Measurements from ENCODE around the gene ZMYND10.

DNA sequence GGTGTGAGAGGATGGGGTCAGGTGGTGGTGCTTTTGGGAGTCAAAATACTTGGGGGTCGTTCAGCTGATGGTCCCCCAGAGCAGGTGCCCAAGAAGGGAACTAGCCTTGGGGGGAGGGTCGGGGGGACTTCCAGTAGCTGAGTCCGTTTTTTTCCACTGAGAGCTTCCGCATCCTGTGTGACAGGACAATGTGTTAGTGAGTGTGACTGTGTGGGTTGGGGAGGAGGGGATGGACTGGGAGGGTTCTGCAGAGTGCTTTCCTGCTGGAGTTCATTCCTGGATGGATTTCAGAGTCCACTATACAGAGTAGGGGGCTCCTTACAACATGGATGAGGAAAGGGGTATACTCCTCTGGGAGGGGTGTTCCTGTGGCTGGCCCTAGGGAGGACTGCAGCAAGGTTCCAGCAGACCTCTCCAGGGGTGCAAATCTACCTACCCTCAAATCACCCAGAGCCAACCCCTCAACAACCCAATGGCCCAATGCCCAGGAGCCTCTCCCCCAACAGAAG, 22.4 kb downstream of the ZMYND10 start:
- TF ChIP-seq, protein P1, sequence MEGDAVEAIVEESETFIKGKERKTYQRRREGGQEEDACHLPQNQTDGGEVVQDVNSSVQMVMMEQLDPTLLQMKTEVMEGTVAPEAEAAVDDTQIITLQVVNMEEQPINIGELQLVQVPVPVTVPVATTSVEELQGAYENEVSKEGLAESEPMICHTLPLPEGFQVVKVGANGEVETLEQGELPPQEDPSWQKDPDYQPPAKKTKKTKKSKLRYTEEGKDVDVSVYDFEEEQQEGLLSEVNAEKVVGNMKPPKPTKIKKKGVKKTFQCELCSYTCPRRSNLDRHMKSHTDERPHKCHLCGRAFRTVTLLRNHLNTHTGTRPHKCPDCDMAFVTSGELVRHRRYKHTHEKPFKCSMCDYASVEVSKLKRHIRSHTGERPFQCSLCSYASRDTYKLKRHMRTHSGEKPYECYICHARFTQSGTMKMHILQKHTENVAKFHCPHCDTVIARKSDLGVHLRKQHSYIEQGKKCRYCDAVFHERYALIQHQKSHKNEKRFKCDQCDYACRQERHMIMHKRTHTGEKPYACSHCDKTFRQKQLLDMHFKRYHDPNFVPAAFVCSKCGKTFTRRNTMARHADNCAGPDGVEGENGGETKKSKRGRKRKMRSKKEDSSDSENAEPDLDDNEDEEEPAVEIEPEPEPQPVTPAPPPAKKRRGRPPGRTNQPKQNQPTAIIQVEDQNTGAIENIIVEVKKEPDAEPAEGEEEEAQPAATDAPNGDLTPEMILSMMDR (conservative IDR thresholded peaks at IDR 0.05; ENCODE audit: low read length) = no peak
- TF ChIP-seq EZH2phosphoT487 (IDR thresholded peaks at IDR 0.05; ENCODE audit: borderline replicate concordance, low read depth, low read length) = no peak

Measured in OCI-LY7 (cell line).